Posterior vena cava (tissue), 2 donors: ENCODE measurements around the gene DIP2B. TPM values are rescaled to one million over a fixed set of nuclear protein-coding genes. Genes with fewer than 3 reads are reported as not detected.
"Not testable (repeated sequence)": the region's sequence is repeated elsewhere in the genome, so short reads cannot be mapped to it uniquely, and the experiment has no call there.

ENCODE experiments used
- DNase-seq: peaks from one replicate; pipeline ENCODE4 v3.0.0-alpha.2; 2020; ENCODE audit warnings: low spot score
- intact Hi-C, 2 donors: fragments of 100-400 bp; cut with DNase I; formaldehyde crosslinking; loops; one replicate each; pipeline versions ENCODE4 v1.14.1 to v1.14.2; 2022 to 2023
- total RNA-seq, 2 donors: library from RNA; stranded (reverse); fragmentation: NEBNext Ultra II Directional; extraction: Animal tissue kit (Norgen Biotek cat#: 25700); gene quantifications; one replicate each; pipeline ENCODE4 v1.2.1, GENCODE V29; 2021
- donor health status: DM: yes; HTN: yes; CAD: no.
- donor health status: DM: yes; HTN: yes; CAD: no.

The DIP2B gene
- total RNA-seq, 2 donors from 2014 or later = 13.7 to 14.0 TPM

DNA sequence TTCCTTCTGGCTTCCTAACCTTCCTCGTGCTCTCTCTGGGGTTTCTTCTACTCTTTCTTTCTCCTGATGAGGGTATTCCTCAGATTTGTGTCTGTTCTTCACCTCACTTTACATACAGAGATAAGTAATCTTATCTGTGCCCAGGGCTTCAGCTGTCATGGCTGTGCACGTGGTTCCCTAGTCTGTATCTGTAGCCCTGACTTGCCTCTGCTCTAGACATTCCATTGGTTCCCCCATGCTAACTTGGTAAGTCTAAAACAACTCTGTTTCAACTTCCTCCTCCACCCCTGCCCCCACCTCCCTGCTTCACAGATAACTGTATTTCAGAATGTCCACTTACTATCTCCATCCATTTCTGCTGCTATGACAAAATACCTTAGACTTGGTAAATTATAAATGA lies 10.8 kb downstream of the DIP2B start:
- intact Hi-C loops = loop anchor here in 1 of 2 donors (1.0 kb wide), 1 partner anchor 29 kb away; no protein-coding TSS in a partner anchor
- DNase-seq = no peak

DNA sequence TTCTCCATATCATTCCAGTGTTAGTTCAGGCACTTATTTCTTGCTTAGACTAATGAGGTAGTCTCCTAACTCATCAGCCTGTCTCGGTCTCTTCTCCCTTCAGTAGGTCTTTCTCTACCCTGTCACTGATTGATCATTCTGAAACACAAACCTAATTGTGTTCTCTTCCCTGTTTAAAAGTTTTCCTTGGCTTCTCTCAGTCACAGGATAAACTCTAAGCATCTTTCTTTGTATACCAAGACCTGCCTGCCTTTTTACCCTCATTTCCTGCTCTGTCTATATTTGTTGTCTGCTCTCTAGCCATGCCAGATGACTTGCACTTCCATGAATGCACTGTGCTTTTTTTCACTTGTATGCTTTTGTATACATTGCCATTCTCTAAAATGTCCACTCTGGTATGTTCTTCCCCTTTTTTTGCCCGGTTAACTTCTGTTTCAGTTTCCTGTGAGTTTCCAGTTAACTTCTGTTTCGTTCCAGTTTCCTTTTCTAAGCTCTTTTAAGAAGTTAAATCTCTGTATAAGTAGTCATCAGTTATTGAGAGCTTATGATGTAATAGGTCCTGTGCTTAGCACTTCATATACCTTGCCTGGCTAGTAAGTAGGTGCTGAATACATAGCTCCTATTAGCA lies 12.8 kb downstream of the DIP2B start:
- intact Hi-C loops = no loop called here
- DNase-seq = no peak

DNA sequence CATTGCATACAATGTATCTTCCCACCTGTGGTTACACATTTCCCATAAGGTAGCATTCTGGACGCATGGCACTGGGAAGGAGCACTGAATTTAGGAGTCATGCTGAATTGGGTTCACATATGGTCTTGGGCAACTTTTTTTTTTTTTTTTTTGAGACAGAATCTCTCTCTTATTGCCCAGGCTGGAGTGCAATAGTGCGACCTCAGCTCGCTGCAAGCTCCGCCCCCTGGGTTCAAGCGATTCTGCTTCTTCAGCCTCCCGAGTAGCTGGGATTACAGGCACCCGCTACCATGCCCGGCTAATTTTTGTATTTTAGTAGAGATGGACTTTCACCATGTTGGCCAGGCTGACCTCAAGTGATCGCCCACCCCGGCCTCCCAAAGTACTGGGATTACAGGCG lies 13.3 kb downstream of the DIP2B start:
- intact Hi-C loops = no loop called here
- no peak for DNase-seq

DNA sequence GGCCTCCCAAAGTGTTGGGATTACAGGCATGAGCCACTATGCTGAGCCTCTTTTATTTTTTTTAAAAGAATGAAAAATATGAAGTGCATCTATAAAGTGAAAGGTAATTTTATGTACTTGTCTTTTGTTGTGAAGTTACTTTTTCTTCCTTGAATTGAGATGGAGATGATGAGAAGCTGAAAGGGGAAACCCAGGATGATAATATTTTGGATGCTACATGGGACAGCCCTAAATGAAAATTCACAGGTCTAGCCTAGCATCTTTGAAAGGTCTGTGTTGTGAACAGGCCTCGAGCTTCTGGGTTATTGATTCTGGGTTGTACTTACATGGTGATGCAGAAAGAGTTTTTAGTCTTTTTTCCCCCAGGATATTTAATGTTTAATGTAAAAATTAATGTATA lies 14.6 kb downstream of the DIP2B start:
- intact Hi-C loops = no loop called here
- DNase-seq = no peak

DNA sequence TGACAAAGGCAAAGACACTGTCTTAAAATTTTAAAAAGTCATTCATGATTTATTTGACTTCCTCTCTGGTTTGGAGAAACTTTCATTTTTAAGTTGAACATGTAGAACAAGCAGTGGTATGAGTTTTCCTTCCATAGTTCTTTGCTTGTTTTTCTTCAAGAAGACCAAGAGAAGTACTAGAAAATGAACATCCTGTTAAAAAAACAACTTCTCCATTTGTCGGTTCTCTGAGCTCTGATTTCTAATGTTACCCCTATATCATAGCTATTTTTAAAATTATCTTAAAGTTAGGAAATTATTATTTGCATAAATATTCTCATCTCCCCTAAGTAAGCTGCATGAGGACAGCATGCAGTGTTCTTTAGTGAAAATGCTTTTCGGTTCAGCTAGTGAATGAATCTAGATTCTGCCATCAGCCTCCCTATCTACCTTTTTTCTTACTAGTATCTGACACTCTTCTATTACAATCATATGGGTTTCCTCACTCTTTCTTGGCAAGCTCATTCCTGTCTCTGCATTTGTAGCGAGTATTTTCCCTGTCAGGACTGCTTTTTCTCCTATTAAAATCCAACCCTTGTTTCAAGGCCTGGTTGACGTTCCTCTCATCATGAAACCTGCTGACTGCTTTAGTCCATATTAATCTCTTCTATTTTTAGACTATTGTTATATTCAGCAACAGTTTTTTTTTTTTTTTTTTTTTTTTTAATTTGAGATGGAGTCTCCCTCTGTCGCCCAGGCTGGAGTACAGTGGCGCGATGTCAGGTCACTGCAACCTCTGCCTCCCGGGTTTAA lies 15.8 kb downstream of the DIP2B start:
- no peak for DNase-seq
- intact Hi-C loops = no loop called here

DNA sequence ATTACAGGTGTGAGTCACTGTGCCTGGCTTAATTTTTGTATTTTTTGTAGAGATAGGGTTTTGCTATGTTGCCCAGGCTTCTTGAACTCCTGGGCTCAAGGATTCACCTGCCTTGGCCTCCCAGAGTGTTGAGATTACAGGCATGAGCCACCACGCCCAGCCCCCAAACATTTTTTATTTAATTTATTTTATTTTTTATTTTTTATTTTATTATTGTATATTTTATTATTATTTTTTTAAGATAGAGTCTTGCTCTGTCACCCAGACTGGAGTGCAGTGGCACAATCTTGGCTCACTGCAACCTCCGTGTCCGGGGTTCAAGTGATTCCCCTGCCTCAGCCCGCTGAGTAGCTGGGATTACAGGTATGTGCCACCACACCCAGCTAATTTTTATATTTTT lies 17.0 kb downstream of the DIP2B start:
- DNase-seq, intact Hi-C loops: not testable (repeated sequence)

DNA sequence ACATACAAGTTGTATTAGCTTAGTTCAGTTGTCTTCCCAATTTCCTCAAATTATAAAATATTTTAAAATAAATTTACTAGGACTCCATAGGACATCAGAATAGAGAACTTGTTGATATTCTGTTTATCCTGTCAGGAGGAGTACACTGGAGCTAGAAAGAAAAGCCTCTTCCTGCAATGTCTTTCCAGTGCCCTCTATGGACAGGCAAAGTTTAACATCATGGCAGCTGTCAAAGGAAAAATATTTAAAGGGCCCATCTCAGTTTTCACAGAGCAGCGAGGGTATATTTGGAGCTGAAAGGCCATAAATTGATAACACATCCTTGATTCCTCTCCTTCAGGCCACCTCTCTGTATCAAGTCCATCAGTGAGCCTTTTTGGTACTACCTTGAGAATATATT lies 19.0 kb downstream of the DIP2B start:
- DNase-seq = no peak
- intact Hi-C loops = no loop called here

DNA sequence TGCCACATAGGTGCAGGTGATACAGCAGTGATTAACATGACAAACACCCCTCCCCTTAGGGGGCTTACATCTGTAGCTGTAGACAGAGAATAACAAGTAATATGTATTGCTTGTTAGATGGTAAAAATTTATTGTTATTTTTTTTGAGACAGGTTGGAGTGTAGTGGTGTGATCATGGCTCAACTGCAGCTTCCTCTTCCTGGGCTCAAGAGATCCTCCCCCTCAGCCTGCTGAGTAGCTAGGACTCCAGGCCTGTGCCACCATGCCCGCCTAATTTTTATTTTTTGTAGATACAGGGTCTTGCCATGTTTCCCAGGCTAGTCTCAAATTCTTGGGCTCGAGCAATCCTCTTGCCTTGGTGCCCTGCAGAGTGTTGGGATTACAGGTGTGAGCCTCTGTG lies 19.8 kb downstream of the DIP2B start:
- no peak for DNase-seq
- intact Hi-C loops = loop anchor here in 1 of 2 donors (1.0 to 5.0 kb wide), 2 partner anchors 12 to 227 kb away; no protein-coding TSS in a partner anchor

DNA sequence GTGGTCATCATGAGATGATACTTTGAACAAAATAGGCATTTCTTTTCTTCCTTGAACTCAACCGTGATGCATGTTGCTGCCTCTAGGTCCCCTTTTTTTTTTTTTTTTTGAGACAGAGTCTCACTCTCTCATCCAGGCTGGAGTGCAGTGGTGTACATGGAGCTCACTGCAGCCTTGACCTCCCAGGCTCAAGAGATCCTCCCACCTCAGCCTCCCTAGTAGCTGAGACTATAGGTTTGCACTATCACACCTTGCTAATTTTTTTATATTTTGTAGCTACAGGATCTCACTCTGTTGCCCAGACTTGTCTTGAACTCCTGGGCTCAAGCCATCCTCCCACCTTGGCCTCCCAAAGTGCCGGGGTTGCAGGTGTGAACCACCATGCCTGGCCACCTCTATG lies 20.6 kb downstream of the DIP2B start:
- intact Hi-C loops = loop anchor here in 1 of 2 donors (1.0 to 5.0 kb wide), 2 partner anchors 11 to 228 kb away; no protein-coding TSS in a partner anchor
- no peak for DNase-seq

DNA sequence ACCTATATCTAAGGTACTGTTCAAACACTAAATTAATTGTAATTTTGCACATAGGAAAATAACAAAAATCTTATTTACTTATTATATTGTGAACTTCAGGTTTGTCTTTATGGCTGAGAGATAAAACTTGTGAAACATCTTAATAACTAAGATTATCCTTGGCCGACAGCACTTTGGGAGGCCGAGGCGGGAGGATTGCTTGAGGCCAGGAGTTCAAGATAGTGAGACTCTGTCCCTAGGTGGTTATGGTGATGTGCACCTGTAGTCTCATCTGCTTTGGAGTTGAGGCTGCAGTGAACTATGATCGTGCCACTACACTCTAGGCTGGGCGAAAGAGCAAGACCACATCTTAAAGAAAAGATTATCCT lies 22.6 kb downstream of the DIP2B start:
- DNase-seq = no peak
- intact Hi-C loops = loop anchor here in 1 of 2 donors (5.0 kb wide), 1 partner anchor 230 kb away; no protein-coding TSS in a partner anchor

DNA sequence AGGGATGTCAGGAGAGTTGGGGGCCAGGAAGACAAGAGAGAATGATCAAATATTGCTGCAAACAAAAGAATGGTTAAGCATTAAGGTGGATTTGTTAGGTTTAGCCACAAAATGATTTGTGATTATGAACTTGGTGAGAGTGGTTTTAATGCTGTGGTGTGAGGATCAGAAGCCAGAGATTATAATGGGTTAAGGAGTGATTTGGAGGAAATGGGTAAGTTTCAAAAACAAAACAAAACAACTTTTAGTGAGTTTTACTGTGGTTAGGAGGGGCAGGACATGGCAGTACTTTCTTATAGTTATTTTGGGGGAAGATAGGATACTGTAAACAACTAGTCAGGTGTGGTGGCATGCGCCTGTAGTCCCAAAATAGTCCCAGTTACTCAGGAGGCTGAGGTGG lies 24.0 kb downstream of the DIP2B start:
- DNase-seq = no peak

DNA sequence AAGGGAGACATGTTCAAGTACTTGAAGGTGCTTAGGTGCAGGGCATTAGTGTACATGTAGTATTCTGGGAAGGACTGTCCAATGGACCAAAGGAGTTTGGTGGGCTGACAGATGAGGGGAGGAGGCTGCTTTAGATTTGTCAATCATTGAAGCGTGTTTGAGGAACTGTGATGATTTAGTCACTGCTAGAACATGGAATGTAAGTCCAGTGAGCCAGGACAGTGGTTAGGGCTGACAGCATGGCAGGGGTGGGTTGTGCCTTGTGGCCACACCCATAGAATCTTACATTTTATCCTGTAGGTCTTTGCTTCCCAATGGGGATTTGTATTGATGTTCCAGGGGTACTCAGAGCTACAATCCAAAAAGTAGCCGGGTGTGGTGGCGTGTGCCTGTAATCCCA lies 24.6 kb downstream of the DIP2B start:
- intact Hi-C loops = loop anchor here in 1 of 2 donors (5.0 kb wide), 1 partner anchor 232 kb away; no protein-coding TSS in a partner anchor

More for the DNA sequence above, 24.0 kb downstream of the DIP2B start:
- intact Hi-C loops = loop anchor here in 1 of 2 donors (5.0 kb wide), 1 partner anchor 231 kb away; no protein-coding TSS in a partner anchor

DNA sequence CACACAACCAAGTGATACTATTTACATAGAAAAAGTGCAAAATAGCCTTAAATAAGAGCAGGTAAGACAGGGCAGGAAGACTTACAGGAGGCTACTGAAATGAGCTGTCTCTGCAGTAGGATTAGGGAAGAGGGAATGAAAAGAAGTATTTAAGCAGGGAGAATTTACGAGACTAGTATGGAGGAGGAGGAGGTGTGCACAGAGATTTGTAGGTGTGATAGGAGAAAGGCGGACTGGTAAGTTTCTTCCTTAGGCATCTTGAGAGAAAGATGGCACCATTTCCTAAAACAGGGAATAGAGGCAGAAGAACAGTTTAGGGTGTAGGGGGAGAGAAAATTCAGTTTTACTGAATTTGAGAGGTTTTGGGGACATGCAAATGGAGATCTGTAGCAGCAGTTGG lies 25.7 kb downstream of the DIP2B start:
- intact Hi-C loops = no loop called here
- no peak for DNase-seq

More for the DNA sequence above, 24.6 kb downstream of the DIP2B start:
- no peak for DNase-seq

DNA sequence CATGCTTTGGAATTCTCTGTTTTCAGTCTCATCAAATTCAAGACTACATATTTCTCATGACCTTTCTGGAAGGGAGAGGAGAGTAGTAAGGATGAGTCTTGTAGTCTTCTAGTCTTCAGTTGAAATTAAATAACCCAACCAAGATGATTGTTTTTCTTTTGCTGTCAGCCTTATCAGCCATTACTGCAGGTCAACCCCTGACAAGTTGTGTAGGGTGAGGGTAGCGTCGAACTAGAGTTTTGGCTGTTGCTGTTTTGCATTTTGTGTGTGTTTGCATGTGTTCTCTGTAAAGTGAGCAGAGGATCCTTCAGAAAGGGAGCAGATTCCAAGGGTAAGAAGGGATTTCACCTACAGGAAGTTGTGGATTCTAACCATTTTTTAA lies 28.4 kb downstream of the DIP2B start:
- intact Hi-C loops = no loop called here
- DNase-seq = no peak

DNA sequence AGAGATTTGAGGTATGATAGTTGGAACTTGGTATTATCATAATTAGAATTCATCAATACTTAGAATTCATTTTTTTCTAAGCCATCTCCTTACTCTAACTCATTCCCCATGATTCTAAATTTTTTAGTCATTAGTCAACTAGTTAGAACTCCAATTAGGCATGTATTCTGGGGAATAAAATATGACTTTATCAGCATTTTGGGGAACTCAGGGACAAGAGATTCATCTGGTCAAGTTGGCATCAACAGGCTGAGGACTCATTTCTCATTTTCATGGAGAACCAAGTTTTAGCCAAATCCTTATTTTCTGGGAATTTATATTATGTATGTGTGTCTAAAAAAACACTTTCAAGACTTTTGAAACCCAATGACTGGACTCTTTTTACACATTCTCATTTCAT lies 29.2 kb downstream of the DIP2B start:
- no peak for DNase-seq
- intact Hi-C loops = no loop called here

DNA sequence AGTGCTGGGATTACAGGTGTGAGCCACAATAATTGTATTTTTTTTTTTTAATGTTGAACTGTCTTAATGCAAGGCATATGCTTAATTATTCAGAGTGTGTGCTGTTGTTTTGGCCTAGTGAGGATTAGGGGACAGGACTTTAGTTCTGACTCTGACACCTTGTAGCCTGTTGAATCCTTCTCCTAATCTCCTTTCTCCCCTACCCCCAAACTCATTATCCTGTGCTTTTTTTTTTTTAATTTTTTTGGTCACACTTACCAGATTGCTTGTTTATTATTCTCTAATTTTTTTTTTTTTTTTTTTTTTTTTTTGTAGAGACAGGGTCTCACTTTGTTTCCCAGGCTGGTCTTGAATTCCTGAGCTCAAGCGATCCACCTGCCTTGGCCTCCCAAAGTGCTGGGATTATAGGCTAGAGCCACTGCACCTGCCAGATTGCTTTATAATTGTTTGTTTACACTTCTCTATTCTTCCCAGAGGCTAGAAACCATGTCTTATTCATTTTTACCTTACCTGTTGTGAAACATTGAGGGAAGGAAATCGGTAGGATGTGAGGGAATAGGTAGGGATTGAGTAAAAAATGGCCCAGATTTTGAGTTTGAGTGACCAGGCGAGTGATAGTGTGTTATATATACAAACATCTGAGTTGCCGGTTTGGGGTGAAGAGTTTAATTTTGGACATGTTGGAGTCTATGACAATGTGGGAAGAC lies 32.2 kb downstream of the DIP2B start:
- intact Hi-C loops = loop anchor here in 1 of 2 donors (1.0 kb wide), 1 partner anchor 12 kb away; no protein-coding TSS in a partner anchor
- DNase-seq = no peak

DNA sequence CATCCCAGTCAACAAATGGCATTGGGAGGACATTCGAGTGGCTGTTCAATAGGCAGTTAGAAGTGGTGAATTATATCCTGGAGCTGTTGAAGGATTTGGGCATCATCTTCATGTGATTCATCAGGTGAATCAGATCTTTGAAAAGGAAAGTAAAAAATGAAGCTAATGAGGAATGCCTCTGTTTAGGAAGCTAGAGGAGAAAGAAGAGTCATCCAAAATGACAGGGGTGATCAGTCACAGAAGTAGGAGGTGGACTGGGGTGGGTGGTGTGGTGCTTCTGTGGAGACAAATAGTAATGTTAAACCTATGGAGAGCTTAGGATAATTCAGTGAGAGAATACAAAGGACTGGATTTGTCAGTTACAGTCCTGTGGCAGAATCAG lies 32.7 kb downstream of the DIP2B start:
- intact Hi-C loops = no loop called here
- DNase-seq = no peak

DNA sequence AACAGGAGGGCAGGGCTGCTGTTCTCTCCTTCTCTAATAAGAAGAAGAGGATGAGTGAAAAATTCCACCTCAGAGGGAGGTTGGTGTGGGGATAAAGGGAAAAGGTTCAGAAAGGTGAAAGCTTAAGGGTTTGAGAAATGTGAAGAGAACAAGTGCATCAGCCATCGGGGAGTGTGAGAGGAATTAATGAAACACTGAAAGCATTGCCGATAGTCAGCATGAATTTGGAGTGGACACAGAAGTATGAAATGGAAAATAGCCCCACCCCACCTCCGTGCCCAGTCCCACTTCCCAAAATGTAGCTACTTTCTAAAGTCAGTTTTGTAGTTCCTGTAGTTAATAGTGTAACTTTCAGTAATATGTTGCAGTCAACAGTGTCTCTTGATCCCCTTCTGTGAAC lies 33.4 kb downstream of the DIP2B start:
- intact Hi-C loops = no loop called here
- no peak for DNase-seq

DNA sequence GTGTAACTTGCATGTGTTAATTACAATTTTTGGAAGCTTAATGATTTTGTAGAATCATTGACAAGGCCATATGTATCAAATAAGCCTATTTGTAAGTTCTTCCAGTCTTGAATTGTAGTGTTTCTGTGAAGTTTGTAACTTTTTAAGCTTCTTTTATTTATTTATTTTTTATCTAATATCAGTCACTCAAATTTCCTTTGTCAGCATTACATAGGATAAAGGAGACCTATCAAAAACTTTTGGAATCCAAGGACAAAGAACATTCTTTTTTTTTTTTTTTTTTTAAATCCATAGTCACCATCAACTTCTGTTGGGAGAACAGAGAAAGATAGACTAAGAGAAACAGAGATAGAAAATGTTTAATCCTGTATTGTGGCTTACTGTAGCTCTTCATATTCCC lies 36.4 kb downstream of the DIP2B start:
- no peak for DNase-seq
- intact Hi-C loops = no loop called here

DNA sequence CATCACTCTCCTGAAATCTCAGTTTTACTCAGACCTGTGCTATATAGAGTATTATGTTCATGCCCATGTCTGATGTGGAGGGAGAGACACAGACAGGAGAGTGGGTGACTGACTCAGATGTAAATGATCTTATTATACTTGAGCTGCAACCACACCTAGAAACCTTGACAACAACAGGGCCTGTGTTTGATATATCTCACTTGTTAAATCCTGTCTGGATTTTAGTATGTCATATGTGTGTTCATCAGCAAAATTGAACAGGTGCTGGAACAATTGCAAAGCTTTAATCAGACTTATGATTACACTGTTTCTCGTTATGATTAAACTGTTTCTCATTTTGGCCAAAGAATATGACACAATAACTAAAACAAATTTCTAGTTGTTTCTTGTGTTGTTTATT lies 37.7 kb downstream of the DIP2B start:
- no peak for DNase-seq
- intact Hi-C loops = no loop called here
